GM23338 (cell line): Measurements from ENCODE around the gene PCDHB14. TPM values are rescaled to one million over a fixed set of nuclear protein-coding genes. Genes with fewer than 3 reads are reported as not detected.
"Not testable (repeated sequence)": the region's sequence is repeated elsewhere in the genome, so short reads cannot be mapped to it uniquely, and the experiment has no call there.

Experiments used
- ATAC-seq: fragments of 200-7000 bp; cut with Tn5 transposase; 3 replicates; pipeline ENCODE4 v1.9.1; 2020
- DNase-seq: peaks from one replicate; pipeline ENCODE4 v3.0.0-alpha.2; 2015; ENCODE audit warnings: low spot score
- H2AFZ ChIP-seq: fragments of 200-600 bp; sonication (generic); 2 replicates; pipeline ENCODE4 v1.8.0; 2016; ENCODE audit warnings: antibody characterized with exemption, mild to moderate bottlenecking, moderate library complexity
- H3F3A ChIP-seq: fragments of 200-600 bp; sonication (generic); replicated peaks from 2 replicates; pipeline ENCODE4 v1.8.0; 2017; ENCODE audit warnings: antibody characterized with exemption, mixed run types, low read depth
- H3K27ac ChIP-seq: fragments of 200-600 bp; sonication (generic); 2 replicates; pipeline ENCODE4 v1.6.1; 2016; ENCODE audit warnings: low read depth
- H3K27me3 ChIP-seq: fragments of 200-600 bp; sonication (generic); 2 replicates; pipeline ENCODE4 v1.8.0; 2016; ENCODE audit warnings: mild to moderate bottlenecking, mixed run types, moderate library complexity; ENCODE audit not compliant: insufficient read depth
- H3K36me3 ChIP-seq: fragments of 200-600 bp; sonication (generic); 2 replicates; pipeline ENCODE4 v1.8.0; 2016; ENCODE audit warnings: mild to moderate bottlenecking; ENCODE audit not compliant: insufficient read depth
- H3K4me1 ChIP-seq: fragments of 200-600 bp; sonication (generic); 2 replicates; pipeline ENCODE4 v1.8.0; 2016; ENCODE audit warnings: mild to moderate bottlenecking, moderate library complexity; ENCODE audit not compliant: insufficient read depth
- H3K4me2 ChIP-seq: fragments of 200-600 bp; sonication (generic); 2 replicates; pipeline ENCODE4 v1.7.1; 2017; ENCODE audit warnings: mixed run types
- H3K4me3 ChIP-seq: fragments of 200-600 bp; sonication (generic); 2 replicates; pipeline ENCODE4 v1.6.1; 2016; ENCODE audit warnings: mixed run types
- H3K79me2 ChIP-seq: fragments of 200-600 bp; sonication (generic); replicated peaks from 2 replicates; pipeline ENCODE4 v1.8.0; 2017; ENCODE audit warnings: mild to moderate bottlenecking; ENCODE audit not compliant: insufficient read depth
- H3K9me2 ChIP-seq: fragments of 200-600 bp; sonication (generic); 2 replicates; pipeline ENCODE4 v1.8.0; 2017; ENCODE audit not compliant: insufficient read depth
- H4K20me1 ChIP-seq: fragments of 200-600 bp; sonication (generic); replicated peaks from 2 replicates; pipeline ENCODE4 v1.8.0; 2017; ENCODE audit warnings: mild to moderate bottlenecking; ENCODE audit not compliant: insufficient read depth
- H3K27ac Mint-ChIP-seq: 2 replicates; pipeline ENCODE4 v1.8.0; 2020; ENCODE audit warnings: inconsistent platforms, mild to moderate bottlenecking, moderate library complexity, mixed read lengths
- H3K27me3 Mint-ChIP-seq: 3 replicates; pipeline ENCODE4 v1.8.0; 2022; ENCODE audit warnings: low read depth, mild to moderate bottlenecking, moderate library complexity, mixed read lengths, inconsistent platforms; ENCODE audit not compliant: insufficient read depth, poor library complexity
- H3K36me3 Mint-ChIP-seq: 3 replicates; pipeline ENCODE4 v1.8.0; 2021; ENCODE audit warnings: low read depth, mild to moderate bottlenecking, inconsistent platforms, moderate library complexity, mixed read lengths
- H3K4me1 Mint-ChIP-seq: 3 replicates; pipeline ENCODE4 v1.8.0; 2020; ENCODE audit warnings: mild to moderate bottlenecking, inconsistent platforms, mixed read lengths
- H3K4me3 Mint-ChIP-seq: 3 replicates; pipeline ENCODE4 v1.8.0; 2021; ENCODE audit warnings: moderate library complexity, mild to moderate bottlenecking, inconsistent platforms, mixed read lengths
- H3K9me3 Mint-ChIP-seq: 3 replicates; pipeline ENCODE4 v1.8.0; 2020; ENCODE audit warnings: moderate library complexity, mild to moderate bottlenecking, inconsistent platforms, mixed read lengths
- CTCF ChIP-seq, 2 experiments: fragments of 200-600 bp in 1 of 2; sonication (generic) in 1 of 2; conservative IDR thresholded peaks; 2 replicates each; pipeline versions ENCODE4 v1.5.1 to v1.6.1; 2016 to 2017; ENCODE audit warnings: antibody characterized with exemption in 2 of 2, low read depth in 2 of 2, mild to moderate bottlenecking in 2 of 2, moderate library complexity in 1 of 2
- REST ChIP-seq: IDR thresholded peaks from one replicate; pipeline ENCODE4 v1.6.1; 2018; ENCODE audit warnings: antibody characterized with exemption; ENCODE audit not compliant: unreplicated experiment
- polyA plus RNA-seq: library from polyadenylated mRNA; unstranded; fragments of >200 nt; fragmentation: Nextera tagmentation; extraction: Ambion mirVana; gene quantifications from 2 replicates; pipeline ENCODE4 v1.2.1, GENCODE V29; 2016
- total RNA-seq: library from RNA; depleted of rRNA; stranded (reverse); fragments of >200 nt; shearing (Covaris generic); gene quantifications from 2 replicates; pipeline ENCODE4 v1.2.3, GENCODE V29; 2014

Gene PCDHB14
- total and polyA plus RNA-seq, 2 experiments from 2014 or later = 0.71 to 4.1 TPM

- Histone ChIP-seq H3F3A (no peaks in the 10 kb centered on the region), H3K27me3 (no peaks in the 10 kb centered on the region), H4K20me1 (no peaks in the 10 kb centered on the region), H3K4me1 (no peaks in the 10 kb centered on the region), H3K27ac (no peak within 1 kb of the TSS), H3K4me2 (no peak within 1 kb of the TSS), H3K4me3 (no peak within 1 kb of the TSS), H2AFZ (0 out of 2 replicates have a peak within 1 kb of the TSS, but pooled peaks have one; percentile 40), H3K9me2 (no peaks in the 10 kb centered on the region), H3K36me3 (no peaks in the 10 kb centered on the region), H3K79me2 (no peaks in the 10 kb centered on the region)
- TF ChIP-seq REST = no peak
- peak; percentile 85 to 99 for TF ChIP-seq CTCF (conservative IDR thresholded peaks at IDR 0.05; ENCODE audit: low read depth in 2 of 2)
- peak; percentile 86 for DNase-seq
- Mint-ChIP-seq H3K27me3 (no peaks in the 10 kb centered on the region), H3K4me3 (peak within 1 kb of the TSS; percentile 36), H3K36me3 (peaks cover 25% of the 10 kb centered on the region), H3K27ac (no peak within 1 kb of the TSS), H3K9me3 (peaks cover 34% of the 10 kb centered on the region), H3K4me1 (peaks cover 12% of the 10 kb centered on the region)
- ATAC-seq = peak; percentile 77
Observed at GRCh38 chr5:141186897-141187512, 36.1 kb upstream of the PCDHB14 start, which contains the start of gene PCDHB9. Gene PCDHB9, plus strand, starts transcription at chr5:141187161. Its CDS starts 158 bp downstream, at chr5:141187319.

DNA sequence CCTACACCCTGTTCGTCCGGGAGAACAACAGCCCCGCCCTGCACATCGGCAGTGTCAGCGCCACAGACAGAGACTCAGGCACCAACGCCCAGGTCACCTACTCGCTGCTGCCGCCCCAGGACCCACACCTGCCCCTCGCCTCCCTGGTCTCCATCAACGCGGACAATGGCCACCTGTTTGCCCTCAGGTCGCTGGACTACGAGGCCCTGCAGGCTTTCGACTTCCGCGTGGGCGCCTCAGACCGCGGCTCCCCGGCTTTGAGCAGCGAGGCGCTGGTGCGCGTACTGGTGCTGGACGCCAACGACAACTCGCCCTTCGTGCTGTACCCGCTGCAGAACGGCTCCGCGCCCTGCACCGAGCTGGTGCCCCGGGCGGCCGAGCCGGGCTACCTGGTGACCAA lies 34.5 kb upstream of the PCDHB14 start:
- Mint-ChIP-seq H3K36me3 (peaks cover 20% of the 10 kb centered on the region), H3K9me3 (peaks cover 30% of the 10 kb centered on the region)
- not testable (repeated sequence) for H4K20me1 ChIP-seq, H3K4me1 ChIP-seq, H3K4me3 ChIP-seq, H3K27me3 Mint-ChIP-seq, ATAC-seq, H2AFZ ChIP-seq, H3K4me3 Mint-ChIP-seq, DNase-seq, H3K27ac Mint-ChIP-seq, H3K27ac ChIP-seq, H3F3A ChIP-seq, H3K4me2 ChIP-seq, H3K4me1 Mint-ChIP-seq, H3K9me2 ChIP-seq, H3K36me3 ChIP-seq, H3K79me2 ChIP-seq, H3K27me3 ChIP-seq

DNA sequence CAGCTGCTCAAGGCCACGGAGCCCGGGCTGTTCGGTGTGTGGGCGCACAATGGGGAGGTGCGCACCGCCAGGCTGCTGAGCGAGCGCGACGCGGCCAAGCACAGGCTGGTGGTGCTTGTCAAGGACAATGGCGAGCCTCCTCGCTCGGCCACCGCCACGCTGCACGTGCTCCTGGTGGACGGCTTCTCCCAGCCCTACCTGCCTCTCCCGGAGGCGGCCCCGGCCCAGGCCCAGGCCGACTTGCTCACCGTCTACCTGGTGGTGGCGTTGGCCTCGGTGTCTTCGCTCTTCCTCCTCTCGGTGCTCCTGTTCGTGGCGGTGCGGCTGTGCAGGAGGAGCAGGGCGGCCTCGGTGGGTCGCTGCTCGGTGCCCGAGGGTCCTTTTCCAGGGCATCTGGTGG lies 34.0 kb upstream of the PCDHB14 start:
- not testable (repeated sequence) for H3K27me3 ChIP-seq, H4K20me1 ChIP-seq, H3K79me2 ChIP-seq, H3K4me1 ChIP-seq, H3K9me2 ChIP-seq, DNase-seq, H3K27ac ChIP-seq, H3F3A ChIP-seq, H3K4me1 Mint-ChIP-seq, H3K27ac Mint-ChIP-seq, H2AFZ ChIP-seq, H3K4me3 Mint-ChIP-seq, H3K36me3 ChIP-seq, ATAC-seq, H3K4me2 ChIP-seq, H3K27me3 Mint-ChIP-seq, H3K4me3 ChIP-seq
- Mint-ChIP-seq H3K9me3 (peaks cover 30% of the 10 kb centered on the region), H3K36me3 (peaks cover 20% of the 10 kb centered on the region)
